Mucosa of descending colon (tissue), 3 donors: ENCODE data around the gene UQCRHL. TPM values are rescaled to one million over a fixed set of nuclear protein-coding genes. Genes with fewer than 3 reads are reported as not detected.
A peak's percentile ranks its signal among the peaks of the same experiment; 100 is the strongest.
"Not testable (repeated sequence)": the region's sequence is repeated elsewhere in the genome, so short reads cannot be mapped to it uniquely, and the experiment has no call there.

Source experiments
- ATAC-seq: fragments of 200-7000 bp; cut with Tn5 transposase; one replicate; pipeline ENCODE4 v1.9.1; 2020; ENCODE audit warnings: mild to moderate bottlenecking, moderate library complexity
- DNase-seq, 3 donors: peaks; one replicate each; pipeline ENCODE4 v3.0.0-alpha.2; 2020
- H3K36me3 ChIP-seq: fragments of 200-600 bp; one replicate; pipeline ENCODE4 v1.8.0; 2021; ENCODE audit warnings: low read depth, mild to moderate bottlenecking
- H3K4me1 ChIP-seq: fragments of 200-600 bp; one replicate; pipeline ENCODE4 v1.8.0; 2021; ENCODE audit warnings: low read depth, mild to moderate bottlenecking
- H3K4me3 ChIP-seq: fragments of 200-600 bp; one replicate; pipeline ENCODE4 v1.8.0; 2021; ENCODE audit warnings: mild to moderate bottlenecking
- H3K9me3 ChIP-seq: fragments of 200-600 bp; one replicate; pipeline ENCODE4 v1.8.0; 2021; ENCODE audit warnings: mild to moderate bottlenecking
- CTCF ChIP-seq: fragments of 200-600 bp; IDR thresholded peaks from one replicate; pipeline ENCODE4 v1.8.0; 2022; ENCODE audit warnings: antibody characterized with exemption, mild to moderate bottlenecking
- intact Hi-C, 2 donors: fragments of 100-400 bp; cut with DNase I in 1 of 2; cut with micrococcal nuclease in 1 of 2; formaldehyde crosslinking; loops; one replicate each; pipeline versions ENCODE4 v1.11.0 to v1.11.1; 2022; cut with DNase I, micrococcal nuclease
- total RNA-seq, 3 donors: library from RNA; stranded (reverse); fragmentation: NEBNext Ultra II Directional in 2 of 3; extraction: Animal tissue kit (Norgen Biotek cat#: 25700) in 2 of 3; gene quantifications; one replicate each; pipeline versions ENCODE4 v1.2.1 to v1.2.4, GENCODE V29; 2021 to 2023
- donor health status: DM: no; HTN: no; CAD: no; lungs with moderate emphysema.
- donor health status: DM: no; HTN: no; CAD: no.
- donor health status: DM: no; HTN: yes; CAD: no.

Gene UQCRHL
- total RNA-seq, 3 donors from 2014 or later: 1.7 to 2.4 (median 2.1) TPM

- ATAC-seq: peak; percentile 92
- Histone ChIP-seq H3K4me1 (peaks cover 23% of the 10 kb centered on the region), H3K4me3 (peak within 1 kb of the TSS; percentile 85), H3K9me3 (no peaks in the 10 kb centered on the region), H3K36me3 (no peaks in the 10 kb centered on the region)
- no peak for TF ChIP-seq CTCF
- intact Hi-C loops: no loop called here
- peak; percentile 97 to 99 (median 98) for DNase-seq
Measured at GRCh38 chr1:15847100-15847892, 39.8 kb upstream of the UQCRHL start, which contains the start of gene SPEN. SPEN (plus strand) TSS chr1:15847707; CDS start chr1:15848068, 361 bp downstream.

- DNase-seq, H3K9me3 ChIP-seq, intact Hi-C loops, ATAC-seq, H3K4me3 ChIP-seq, H3K36me3 ChIP-seq: not testable (repeated sequence)
- peaks cover 13% of the 10 kb centered on the region for H3K4me1 ChIP-seq
Measured at GRCh38 chr1:15846056-15846455, 38.6 kb upstream of the UQCRHL start.

- peaks cover 8% of the 10 kb centered on the region for H3K4me1 ChIP-seq
- H3K4me3 ChIP-seq: no peak overlapping the region
- ATAC-seq: no peak
- intact Hi-C loops: no loop called here
- no peak for TF ChIP-seq CTCF
- no peaks in the 10 kb centered on the region for H3K9me3 ChIP-seq
- no peaks in the 10 kb centered on the region for H3K36me3 ChIP-seq
- no peak for DNase-seq
Measured at GRCh38 chr1:15843826-15844572, 36.5 kb upstream of the UQCRHL start.

GRCh38 chr1:15838721-15839120, 31.3 kb upstream of the UQCRHL start:
- intact Hi-C loops: no loop called here
- no peak for ATAC-seq
- Histone ChIP-seq H3K9me3 (no peaks in the 10 kb centered on the region), H3K4me3 (no peak overlapping the region), H3K4me1 (peaks cover 10% of the 10 kb centered on the region), H3K36me3 (no peaks in the 10 kb centered on the region)
- TF ChIP-seq CTCF: no peak
- DNase-seq: no peak

GRCh38 chr1:15837931-15838330, 30.5 kb upstream of the UQCRHL start:
- ATAC-seq (no peak), DNase-seq (no peak)
- no peaks in the 10 kb centered on the region for H3K9me3 ChIP-seq
- H3K4me3 ChIP-seq: no peak overlapping the region
- TF ChIP-seq CTCF: no peak
- no peaks in the 10 kb centered on the region for H3K36me3 ChIP-seq
- intact Hi-C loops: no loop called here
- peaks cover 11% of the 10 kb centered on the region for H3K4me1 ChIP-seq
